ENCODE measurements around the gene HLA-F.

Gene HLA-F

GRCh38 chr6:29744621-29745020, 21.4 kb downstream of the HLA-F start:
- DNase-seq, result no peak

- no peak for DNase-seq
Measured at GRCh38 chr6:29745386-29745785, 22.2 kb downstream of the HLA-F start.

DNA sequence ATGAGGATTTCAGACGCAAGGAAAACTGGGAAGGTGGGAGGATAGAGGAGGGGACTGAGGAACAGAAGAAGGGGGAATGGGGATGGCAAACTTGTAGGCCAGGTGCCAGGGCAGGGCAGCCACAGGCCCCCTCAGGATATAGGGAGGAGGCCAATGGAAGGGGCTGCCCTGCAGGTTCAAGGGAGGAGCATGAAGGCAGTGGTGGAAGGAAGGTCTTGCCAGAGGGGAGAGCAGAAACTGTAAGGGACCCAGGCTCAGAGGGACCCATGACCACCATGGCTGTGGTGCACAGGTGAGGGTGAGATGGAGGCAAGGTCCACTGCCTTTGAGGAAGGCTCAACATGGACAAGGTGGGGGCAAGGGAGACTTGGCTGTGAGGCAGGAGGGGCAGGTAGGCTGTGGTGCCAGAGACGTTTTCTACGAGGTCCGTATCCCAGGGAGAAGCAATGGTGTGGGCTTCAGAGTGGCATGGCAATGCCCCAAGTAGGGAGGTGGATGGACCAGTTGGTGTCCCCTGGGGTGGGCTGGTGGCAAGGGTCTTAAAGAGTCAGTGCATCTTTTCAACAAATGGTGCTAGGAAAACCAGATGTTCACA, 22.7 kb downstream of the HLA-F start:
- DNase-seq, result no peak

GRCh38 chr6:29746846-29747687, 23.8 kb downstream of the HLA-F start:
- DNase-seq, result no peak

DNA sequence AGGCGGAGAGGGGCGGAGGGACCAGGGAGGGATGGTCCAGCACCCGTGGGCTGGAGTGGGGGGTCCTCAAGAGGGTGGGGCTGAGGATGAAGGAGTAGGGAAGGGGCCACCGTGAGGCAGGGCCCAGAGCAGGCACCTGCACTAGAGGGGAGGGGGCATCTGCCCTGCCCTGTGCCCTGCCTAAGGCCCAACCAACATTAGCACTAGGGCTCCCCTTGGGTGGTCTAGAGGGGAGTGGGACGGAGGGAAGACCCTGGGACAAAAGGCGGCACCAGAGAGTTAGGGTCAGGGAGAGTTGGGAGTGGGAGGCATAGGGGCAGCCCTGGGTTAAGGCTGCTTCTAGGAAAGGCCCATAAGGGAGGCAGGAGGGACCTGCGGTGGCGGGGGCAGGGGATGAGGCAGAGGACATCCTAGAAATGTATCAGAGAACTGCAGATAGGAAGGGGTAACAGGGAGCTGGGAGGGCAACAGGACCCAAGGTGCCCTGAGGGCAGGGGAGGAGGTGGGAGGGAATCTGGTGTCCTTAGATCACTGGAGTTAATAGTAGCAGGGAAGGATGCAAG, 24.5 kb downstream of the HLA-F start:
- no peak for DNase-seq

- peak; percentile 82 for DNase-seq
Measured at GRCh38 chr6:29748391-29749307, 25.4 kb downstream of the HLA-F start.

GRCh38 chr6:29749308-29749662, 26.1 kb downstream of the HLA-F start:
- DNase-seq, result no peak

- no peak for DNase-seq
Measured at GRCh38 chr6:29749668-29750067, 26.4 kb downstream of the HLA-F start.

GRCh38 chr6:29750709-29751108, 27.5 kb downstream of the HLA-F start:
- no peak for DNase-seq

GRCh38 chr6:29751480-29751879, 28.2 kb downstream of the HLA-F start:
- DNase-seq, result no peak

GRCh38 chr6:29752451-29753308, 29.4 kb downstream of the HLA-F start:
- DNase-seq, result peak; percentile 80

GRCh38 chr6:29753309-29753644, 30.0 kb downstream of the HLA-F start:
- DNase-seq, result no peak

DNA sequence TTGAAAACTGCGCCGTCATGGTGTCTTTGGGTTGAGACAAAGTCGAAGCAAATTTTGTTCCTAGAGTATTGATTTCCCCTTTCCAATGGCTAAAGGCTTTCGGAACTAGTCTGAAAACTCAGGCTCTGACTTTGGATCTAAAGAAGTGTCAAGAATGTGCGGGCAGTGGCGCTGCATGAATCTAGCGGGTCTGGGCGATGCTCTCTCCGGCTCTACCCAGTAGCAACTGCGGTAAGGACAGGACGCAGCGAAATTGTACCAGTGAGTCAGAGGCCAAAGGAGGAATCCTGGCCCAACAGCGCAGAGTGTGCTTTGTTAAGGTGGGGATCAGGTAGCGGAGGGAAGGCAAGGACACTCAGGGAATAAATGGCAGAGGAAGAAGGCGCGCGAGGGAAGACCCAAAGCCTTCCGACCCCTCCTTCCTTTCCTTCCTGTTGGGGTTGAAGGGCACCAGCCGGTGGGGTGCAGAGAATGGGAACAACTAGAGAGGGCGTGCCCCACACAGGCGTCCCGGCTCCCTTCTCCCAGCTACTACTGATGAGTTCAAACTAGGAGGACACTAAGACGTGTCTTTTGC, 32.1 kb downstream of the HLA-F start:
- DNase-seq, result no peak

GRCh38 chr6:29757282-29757681, 34.0 kb downstream of the HLA-F start:
- DNase-seq, result no peak

GRCh38 chr6:29757701-29758293, 34.6 kb downstream of the HLA-F start:
- no peak for DNase-seq

- DNase-seq, result no peak
Measured at GRCh38 chr6:29758761-29759160, 35.5 kb downstream of the HLA-F start.

GRCh38 chr6:29759457-29759856, 36.2 kb downstream of the HLA-F start:
- peak; percentile 60 for DNase-seq

DNA sequence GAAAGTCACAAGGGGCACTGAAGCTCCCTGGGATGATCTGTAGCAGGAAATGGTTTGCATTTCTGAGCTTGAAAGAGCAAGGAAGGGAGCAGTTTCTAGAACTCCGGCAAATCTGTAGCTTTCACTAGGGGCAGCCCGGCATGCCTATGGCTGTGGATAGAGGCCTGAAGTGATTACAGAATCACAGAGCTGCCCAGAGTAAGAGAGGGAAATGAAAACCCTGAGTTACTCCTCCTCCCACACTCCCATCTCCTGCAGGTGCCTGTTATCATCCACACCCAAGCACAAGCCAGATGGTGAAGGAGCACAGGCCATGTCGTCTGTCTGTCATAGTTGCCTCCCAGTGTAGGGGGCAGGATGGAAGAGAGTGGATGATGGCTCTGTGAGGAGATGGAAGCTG, 37.1 kb downstream of the HLA-F start:
- no peak for DNase-seq

DNA sequence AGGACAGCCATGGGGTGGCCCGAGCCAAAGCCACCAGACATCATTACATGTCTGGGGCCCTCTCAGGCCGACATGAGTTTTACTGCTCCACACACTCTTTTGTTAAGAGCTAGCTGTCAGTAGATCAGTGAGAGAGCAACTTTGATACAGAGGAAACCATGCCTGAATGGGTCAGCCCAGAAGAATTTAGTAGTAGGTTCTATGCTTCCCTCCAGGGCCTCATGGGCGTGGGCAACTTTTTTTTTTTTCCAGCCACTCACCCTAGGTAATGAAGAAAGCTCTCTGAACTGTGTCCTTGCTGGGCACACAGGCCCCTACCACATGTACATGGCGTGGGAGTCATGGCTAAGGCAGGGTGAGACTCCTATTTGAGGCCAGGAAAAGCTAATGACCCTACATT, 38.8 kb downstream of the HLA-F start:
- no peak for DNase-seq

DNA sequence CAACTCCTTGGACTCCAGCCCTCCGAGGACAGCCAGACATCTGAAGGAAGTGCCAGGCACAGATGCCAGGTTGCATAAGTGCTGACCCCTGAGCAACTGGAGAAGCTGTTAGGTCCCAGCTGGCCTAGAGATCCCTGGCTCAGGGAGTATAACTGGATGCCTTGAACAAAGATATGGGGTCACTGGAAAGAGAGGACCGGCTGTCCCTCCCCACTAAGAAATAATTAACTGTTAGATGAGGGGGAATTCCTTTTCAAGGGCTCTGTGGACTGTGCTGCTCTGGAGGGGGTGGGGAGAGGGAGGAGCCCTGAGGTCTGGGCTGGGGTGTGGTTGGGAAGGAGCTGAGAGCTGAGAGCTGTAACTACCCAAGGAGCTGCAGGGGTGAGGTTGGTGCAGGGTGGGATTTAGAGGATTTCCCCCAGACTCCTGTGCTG, 39.6 kb downstream of the HLA-F start:
- no peak for DNase-seq

DNA sequence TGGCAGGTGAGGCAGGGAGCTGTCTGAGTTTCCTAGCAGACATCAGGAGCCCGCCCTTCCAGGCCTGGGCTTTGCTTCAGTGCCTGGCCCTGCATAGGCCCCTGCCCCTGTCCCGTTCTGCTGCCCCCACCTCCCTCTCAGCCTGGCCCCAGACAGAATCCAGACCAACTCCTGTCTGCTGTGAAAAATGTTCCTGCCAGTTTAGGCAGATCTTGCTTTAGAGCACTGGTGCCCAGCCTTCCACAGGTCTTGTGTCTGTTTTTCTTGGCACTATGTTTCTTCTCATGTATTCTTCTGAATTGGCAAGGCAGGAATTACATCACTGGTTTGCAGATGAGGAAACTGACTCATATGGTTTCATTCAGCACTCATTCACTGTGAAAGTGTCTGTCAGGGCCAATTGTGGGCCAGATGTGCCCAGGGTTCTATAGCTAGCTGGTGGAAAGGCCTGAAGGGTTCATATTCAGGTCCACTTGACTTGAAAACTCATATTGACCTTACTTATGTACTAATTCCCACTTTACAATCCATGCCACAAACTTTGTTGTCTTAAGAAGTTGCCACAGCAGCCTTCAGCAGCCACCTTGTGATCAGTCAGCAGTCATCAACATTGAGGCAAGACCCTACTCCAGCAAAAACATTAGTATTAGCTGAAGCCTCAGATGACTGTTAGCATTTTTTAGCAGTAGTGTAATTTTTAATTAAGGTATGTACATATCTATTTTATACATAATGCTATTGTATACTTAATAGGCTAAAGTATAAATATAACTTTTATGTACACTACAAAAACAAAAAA, 40.5 kb downstream of the HLA-F start:
- no peak for DNase-seq

Measured in NCI-H345 (cell line).